Mammary epithelial cell (primary cell): Measurements from ENCODE around the gene CHRM4.

ENCODE experiments used
- EZH2 ChIP-seq: IDR thresholded peaks from 2 replicates; pipeline ENCODE4 v1.6.1; 2012; ENCODE audit warnings: low read length, inconsistent platforms, borderline replicate concordance
- TF ChIP-seq, protein P1 (sequence below), 2 donors: IDR thresholded peaks in 1 of 2; conservative IDR thresholded peaks in 1 of 2; 2 replicates each; pipeline ENCODE4 v1.5.1; 2011 to 2012; ENCODE audit warnings: inconsistent platforms in 2 of 2, low read length in 2 of 2, mild to moderate bottlenecking in 2 of 2, control low read depth in 1 of 2, low read depth in 1 of 2; ENCODE audit not compliant: insufficient read depth in 1 of 2; ENCODE audit errors: extremely low read depth in 1 of 2

DNA sequence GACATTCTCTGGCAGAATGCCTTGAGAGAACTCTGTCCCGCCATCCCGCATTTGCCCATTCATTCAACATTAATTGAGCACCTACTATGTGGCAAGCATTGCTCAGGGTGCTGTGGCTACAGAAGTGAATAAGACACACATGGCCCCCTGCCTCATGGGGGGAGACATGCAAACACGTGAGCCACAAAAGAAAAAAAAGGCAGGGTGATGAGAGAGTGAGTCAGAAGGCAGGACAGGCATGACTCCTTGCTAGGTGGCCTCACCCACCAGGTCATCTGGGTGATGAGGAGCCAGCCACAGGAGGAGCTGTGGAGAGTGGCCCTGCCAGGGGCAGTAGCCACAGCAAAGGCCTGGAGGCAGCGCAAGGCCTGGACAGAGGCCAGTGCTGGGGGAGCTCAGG is 4.9 kb downstream of the CHRM4 start:
- no peak for TF ChIP-seq EZH2
- TF ChIP-seq, protein P1, sequence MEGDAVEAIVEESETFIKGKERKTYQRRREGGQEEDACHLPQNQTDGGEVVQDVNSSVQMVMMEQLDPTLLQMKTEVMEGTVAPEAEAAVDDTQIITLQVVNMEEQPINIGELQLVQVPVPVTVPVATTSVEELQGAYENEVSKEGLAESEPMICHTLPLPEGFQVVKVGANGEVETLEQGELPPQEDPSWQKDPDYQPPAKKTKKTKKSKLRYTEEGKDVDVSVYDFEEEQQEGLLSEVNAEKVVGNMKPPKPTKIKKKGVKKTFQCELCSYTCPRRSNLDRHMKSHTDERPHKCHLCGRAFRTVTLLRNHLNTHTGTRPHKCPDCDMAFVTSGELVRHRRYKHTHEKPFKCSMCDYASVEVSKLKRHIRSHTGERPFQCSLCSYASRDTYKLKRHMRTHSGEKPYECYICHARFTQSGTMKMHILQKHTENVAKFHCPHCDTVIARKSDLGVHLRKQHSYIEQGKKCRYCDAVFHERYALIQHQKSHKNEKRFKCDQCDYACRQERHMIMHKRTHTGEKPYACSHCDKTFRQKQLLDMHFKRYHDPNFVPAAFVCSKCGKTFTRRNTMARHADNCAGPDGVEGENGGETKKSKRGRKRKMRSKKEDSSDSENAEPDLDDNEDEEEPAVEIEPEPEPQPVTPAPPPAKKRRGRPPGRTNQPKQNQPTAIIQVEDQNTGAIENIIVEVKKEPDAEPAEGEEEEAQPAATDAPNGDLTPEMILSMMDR (conservative IDR thresholded peaks at IDR 0.05 in 1 of 2, IDR thresholded peaks at IDR 0.05 in 1 of 2; ENCODE audit: extremely low read depth in 1 of 2, insufficient read depth in 1 of 2, low read depth in 1 of 2, low read length in 2 of 2), result no peak
